HG02678 (cell line): ENCODE measurements around the gene BCL11B.
A peak's percentile ranks its signal among the peaks of the same experiment; 100 is the strongest.

Experiments used
- ATAC-seq: cut with Tn5 transposase; IDR thresholded peaks from one replicate; pipeline ENCODE4 v1.9.1; 2021; ENCODE audit warnings: mild to moderate bottlenecking, moderate library complexity; ENCODE audit not compliant: unreplicated experiment

The BCL11B gene

DNA sequence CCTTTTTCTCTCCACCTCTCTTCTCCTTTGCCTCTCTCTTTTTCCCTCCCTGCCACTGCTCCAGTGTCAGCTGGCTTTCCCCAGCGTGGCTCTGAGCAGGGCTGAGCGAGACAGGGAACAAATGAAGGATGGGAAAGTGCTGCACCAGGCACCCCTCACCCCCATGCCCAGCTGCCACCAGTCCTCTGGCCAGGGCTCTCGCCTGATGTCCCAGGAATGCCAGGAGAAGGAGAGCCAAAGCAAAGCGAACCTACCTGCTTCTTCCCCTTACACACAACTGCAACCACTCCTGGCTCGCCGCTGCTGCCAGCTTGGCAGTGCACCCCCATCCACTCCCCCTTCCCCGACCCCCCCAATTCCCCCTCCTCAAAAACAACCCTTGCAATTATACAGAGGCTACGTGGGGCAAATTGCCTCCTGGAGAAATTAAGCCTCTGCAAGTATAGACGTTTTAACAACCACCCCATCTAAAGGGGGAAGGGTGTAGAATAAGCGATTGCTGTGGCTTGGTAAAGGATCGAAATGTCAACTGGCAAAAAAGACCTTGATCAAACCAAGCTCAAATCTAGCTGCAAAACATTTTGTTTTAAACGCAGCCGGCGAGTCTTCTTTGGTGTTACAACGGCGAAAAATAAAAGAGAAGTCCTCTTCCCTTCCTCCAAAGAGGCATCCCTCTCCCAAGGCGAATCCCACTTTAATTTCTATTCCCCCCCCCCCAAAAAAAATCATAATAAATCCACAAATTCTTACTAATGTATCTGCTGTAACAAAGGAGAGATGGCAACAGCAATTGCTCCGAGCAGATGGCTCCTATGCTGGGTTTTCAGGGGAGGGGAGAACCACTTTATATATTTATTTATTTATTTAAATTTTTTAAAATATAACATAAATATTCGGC lies 2.9 kb downstream of the BCL11B start:
- no peak for ATAC-seq

- no peak for ATAC-seq
Observed at GRCh38 chr14:99267837-99268781, 3.9 kb downstream of the BCL11B start.

GRCh38 chr14:99267381-99267780 lies 4.6 kb downstream of the BCL11B start:
- no peak for ATAC-seq

DNA sequence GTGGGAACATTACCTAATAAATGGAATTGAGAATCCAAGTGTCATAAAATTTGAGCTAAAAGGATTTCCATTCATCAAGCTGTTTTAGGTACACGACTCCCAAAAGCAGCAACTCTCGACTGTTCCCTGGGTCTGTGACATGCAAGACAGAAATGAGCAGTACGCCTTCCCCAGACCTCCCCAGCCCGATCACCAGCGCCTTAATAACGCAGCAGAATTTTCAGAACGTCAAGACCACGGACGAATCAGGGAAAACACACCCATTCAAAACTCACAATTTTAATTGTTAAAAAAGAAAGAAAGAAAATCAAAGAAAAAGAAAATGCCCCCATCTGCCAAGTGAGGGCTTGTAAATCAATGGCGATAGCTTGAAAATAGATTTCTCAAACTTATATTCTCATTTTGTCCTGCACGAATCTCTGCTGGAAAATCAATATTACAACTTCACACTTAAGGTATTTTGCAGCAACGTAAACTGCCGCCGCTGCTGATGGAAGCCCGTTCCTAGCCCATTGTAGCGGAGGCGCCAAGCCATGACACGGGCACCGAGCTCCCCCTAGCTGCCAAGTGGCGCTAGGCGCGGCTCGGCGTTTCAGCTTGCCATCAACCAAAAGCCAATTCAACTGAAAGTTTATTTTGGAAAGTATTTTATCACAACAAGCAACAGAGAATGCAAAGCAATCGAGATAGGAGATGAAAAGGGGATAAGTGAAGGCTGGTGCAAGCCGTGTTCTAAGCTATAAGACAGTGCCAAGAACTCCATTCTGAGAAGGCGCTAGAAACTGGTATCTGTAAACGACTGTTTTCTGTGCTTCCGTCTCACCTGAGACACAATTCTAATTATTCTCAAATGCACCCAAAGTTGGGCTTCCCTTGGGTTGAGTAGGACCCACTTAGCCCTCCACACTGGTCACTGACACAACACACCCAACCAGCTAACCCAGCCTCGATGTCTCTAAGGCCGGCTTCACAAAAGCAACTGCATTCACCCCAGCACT lies 5.5 kb downstream of the BCL11B start:
- ATAC-seq, result peak; percentile 80

DNA sequence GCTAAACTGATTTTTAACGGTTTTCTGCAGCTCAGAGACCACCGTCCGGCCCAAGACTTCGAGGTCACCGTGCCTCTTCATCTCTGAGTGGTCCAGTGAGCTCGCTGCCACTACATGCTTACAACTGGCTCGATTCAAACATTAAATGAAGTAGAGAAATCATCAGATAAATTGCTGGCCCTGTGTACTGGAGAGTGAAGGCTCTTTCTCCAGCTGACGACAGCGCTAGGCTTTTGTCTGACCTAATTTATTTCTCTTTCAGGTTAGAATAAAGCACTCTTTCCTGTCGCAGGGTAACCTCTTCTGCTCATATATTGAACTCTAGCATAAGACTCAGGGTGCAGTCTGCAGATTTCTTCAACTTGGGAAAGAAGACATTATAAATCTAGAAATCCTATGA lies 6.4 kb downstream of the BCL11B start:
- ATAC-seq, result no peak

- ATAC-seq, result no peak
Observed at GRCh38 chr14:99264691-99265450, 7.1 kb downstream of the BCL11B start.

- no peak for ATAC-seq
Observed at GRCh38 chr14:99263564-99264330, 8.2 kb downstream of the BCL11B start.

DNA sequence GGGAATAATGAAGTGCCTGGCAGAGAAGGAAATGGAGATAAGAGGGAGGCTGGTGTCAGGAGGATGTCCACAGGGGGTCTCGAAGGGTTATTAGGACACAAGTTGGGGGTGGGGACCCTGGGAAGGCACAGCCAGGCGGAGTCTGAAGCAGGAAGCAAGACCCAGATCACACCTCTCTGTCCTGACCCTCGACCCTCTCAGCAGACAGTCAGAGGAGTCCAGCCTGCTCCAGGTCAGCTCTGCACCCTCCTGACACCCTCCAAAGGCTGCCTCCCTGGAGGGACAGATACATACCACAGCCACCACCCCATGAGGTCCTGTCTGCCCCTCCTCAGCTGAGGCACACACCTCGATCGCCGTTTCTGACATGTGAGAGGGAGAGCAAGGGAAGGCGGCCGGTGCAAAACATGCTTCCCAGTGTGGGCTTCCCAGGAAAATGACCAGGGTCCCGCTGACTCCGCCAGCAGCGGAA lies 9.0 kb downstream of the BCL11B start:
- ATAC-seq, result no peak

DNA sequence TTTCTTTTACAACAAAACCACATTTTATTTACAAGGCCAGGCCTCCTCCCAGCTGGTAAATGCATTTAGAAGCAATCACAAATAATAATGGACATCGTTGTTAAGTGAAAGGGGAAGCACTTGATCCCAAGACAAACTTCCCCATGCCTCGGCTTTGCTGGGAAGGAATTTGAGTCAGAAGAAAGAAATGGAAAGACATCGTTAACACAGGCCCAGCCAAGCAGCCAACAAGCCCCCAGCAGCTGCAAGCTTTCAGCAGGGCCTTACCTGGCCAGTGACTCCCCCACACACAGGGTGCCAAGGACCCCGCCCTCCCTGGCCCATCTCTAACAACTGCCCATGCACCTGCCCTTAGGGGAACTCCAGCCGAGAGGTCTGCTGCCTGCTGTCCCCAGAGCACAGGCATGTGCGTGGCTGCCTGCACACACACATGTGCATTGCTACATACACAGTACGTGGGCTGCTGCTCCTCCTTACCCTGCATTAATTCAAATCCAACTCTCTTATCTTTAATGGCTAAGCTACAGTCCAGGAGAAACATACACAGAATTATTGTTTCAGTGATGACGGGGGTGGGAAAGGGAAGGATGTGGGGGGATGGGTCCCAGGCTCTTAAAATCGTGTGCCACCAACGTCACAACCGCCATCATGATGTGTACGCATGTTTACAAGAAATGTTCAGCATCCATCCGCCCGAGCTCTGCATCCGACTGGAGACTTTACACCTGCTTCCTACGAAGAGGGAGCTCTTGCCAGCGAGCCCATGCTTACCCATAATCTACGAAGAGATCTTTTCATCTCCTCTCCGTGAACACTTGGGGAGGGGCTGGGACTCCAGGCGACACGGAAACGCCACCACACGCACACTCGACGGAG lies 9.8 kb downstream of the BCL11B start:
- no peak for ATAC-seq

- no peak for ATAC-seq
Observed at GRCh38 chr14:99260587-99261551, 11.1 kb downstream of the BCL11B start.

- ATAC-seq, result no peak
Observed at GRCh38 chr14:99260116-99260515, 11.9 kb downstream of the BCL11B start.

DNA sequence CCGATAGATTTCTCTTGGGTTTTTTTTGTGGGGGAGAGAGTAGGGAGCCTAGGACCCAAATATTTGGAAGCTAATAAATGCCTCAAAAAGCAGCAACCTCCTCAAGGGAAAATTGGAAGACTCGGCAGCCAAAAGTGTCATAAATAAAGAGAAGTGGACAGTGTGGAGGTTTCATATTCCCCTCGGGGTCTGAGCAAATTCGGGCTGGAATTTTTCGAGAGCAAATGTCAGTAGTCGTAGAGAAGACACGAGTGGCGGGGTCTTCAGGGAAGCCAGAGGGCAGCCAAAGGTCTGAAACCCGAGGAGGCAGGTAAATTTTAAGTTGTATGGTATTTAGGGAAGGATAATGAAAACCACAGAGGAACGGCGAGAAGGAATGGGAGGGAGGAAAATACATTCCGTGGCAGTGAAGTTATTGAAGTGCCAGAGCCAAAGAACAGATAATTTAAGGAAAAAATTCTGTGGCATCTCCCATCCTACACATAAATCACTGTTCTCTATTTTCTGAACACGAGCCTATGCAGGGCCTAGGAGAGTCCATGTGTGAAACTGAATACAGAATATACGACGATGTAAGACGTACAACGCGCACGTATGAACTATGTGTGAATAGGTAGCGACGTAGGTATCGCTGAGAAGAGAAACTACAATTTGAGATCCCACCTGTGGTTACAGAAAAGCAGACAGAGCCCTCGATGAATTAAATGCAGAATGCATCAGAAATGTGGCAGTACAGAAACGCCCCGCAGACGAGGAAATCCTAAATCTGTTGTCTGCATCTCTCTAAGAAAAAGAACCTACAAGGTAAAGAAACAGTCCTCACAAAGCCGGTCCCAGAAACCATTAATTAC lies 12.9 kb downstream of the BCL11B start:
- ATAC-seq, result no peak

GRCh38 chr14:99258341-99258861 lies 13.6 kb downstream of the BCL11B start:
- no peak for ATAC-seq

DNA sequence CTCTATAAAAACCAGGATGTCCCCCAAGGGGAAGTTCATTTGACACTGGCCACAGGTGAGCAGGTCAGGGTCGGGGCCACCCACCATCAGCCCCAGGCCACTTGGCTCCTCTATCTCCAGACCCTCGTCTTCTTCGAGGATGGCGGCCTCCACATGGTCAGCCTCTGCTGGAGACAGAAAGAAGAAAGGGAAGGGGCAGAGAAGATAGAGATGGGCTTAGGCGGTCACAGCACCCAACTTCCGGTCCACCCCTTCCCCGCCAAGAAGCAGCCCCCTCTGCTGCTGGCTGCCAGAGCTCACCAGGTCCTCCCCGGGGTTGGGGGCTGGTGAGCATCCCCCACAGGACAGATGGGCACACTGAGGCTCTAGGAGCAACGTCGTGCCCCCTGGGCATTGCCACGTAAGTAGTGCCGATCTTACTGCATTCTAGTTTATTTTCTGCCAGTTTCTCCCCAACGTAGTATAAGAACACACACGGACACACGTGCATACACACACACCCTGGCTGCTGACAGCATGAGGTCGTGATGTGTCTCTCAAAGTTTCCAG lies 14.2 kb downstream of the BCL11B start:
- no peak for ATAC-seq

- no peak for ATAC-seq
Observed at GRCh38 chr14:99257122-99257672, 14.8 kb downstream of the BCL11B start.
